ENCODE data around the gene FARP1. TPM values are rescaled to one million over a fixed set of nuclear protein-coding genes. Genes with fewer than 3 reads are reported as not detected.

Gene FARP1
- total RNA-seq, 1 donor from 2014 or later: 110 TPM

DNA sequence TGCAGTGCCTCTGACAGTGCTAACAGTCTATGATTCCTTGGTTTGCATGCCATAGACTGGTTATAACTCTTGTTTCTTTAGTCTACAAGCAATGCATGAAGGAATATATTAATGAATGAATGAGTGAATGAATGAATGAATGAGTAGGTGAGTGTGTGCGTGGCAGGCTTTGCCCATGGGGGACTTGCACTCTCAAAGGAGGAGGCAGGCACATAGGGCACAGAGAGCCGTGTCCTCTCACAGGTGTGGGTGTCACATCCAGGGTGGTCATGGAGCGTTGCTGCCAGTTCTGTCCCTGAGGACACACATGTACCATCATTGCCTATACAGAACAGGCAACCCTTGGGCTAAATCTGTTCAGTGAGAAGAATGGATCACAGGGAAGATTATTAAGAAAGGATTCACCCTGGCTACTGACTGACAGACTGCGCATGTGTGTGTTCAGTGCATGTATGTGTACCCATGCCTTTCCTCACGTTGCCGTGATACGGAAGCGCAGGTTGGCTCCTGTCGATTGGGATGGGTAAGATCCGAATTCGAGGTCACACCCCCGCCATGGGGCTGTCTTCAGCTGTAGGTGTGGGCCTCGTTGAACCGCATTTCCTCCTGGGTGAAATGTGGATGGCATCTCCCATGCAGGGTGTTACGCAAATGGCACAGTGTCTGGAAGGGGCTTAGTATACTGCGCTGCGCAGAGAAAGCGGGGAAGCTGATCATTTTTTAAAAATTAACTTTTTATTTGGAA is 272.6 kb downstream of the FARP1 start:
- H3K27me3 ChIP-seq (ENCODE audit: low read depth): no peaks in the 10 kb centered on the region
- peak overlapping the region; percentile 50 for H3K27ac ChIP-seq
- ATAC-seq: peak in 1 of 2 donors; percentile 28
- peaks cover 25% of the 10 kb centered on the region for H3K4me1 ChIP-seq
- no peak for DNase-seq
- peaks cover 24% of the 10 kb centered on the region for H3K36me3 ChIP-seq
- H3K9me3 ChIP-seq: peaks cover 4% of the 10 kb centered on the region
- TF ChIP-seq, protein P1, sequence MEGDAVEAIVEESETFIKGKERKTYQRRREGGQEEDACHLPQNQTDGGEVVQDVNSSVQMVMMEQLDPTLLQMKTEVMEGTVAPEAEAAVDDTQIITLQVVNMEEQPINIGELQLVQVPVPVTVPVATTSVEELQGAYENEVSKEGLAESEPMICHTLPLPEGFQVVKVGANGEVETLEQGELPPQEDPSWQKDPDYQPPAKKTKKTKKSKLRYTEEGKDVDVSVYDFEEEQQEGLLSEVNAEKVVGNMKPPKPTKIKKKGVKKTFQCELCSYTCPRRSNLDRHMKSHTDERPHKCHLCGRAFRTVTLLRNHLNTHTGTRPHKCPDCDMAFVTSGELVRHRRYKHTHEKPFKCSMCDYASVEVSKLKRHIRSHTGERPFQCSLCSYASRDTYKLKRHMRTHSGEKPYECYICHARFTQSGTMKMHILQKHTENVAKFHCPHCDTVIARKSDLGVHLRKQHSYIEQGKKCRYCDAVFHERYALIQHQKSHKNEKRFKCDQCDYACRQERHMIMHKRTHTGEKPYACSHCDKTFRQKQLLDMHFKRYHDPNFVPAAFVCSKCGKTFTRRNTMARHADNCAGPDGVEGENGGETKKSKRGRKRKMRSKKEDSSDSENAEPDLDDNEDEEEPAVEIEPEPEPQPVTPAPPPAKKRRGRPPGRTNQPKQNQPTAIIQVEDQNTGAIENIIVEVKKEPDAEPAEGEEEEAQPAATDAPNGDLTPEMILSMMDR (IDR thresholded peaks at IDR 0.05): no peak
- intact Hi-C loops (cut with DNase I): no loop called here
- no peak overlapping the region for H3K4me3 ChIP-seq

GRCh38 chr13:98416408-98416807 is 273.5 kb downstream of the FARP1 start:
- peak; percentile 82 for DNase-seq
- TF ChIP-seq, protein P1 (IDR thresholded peaks at IDR 0.05): no peak
- intact Hi-C loops (cut with DNase I): no loop called here
- Histone ChIP-seq H3K27ac (no peak overlapping the region), H3K36me3 (peaks cover 22% of the 10 kb centered on the region), H3K4me3 (no peak overlapping the region), H3K4me1 (peaks cover 21% of the 10 kb centered on the region), H3K27me3 (ENCODE audit: low read depth) (no peaks in the 10 kb centered on the region), H3K9me3 (peaks cover 4% of the 10 kb centered on the region)
- peak; percentile 90 to 93 for ATAC-seq

DNA sequence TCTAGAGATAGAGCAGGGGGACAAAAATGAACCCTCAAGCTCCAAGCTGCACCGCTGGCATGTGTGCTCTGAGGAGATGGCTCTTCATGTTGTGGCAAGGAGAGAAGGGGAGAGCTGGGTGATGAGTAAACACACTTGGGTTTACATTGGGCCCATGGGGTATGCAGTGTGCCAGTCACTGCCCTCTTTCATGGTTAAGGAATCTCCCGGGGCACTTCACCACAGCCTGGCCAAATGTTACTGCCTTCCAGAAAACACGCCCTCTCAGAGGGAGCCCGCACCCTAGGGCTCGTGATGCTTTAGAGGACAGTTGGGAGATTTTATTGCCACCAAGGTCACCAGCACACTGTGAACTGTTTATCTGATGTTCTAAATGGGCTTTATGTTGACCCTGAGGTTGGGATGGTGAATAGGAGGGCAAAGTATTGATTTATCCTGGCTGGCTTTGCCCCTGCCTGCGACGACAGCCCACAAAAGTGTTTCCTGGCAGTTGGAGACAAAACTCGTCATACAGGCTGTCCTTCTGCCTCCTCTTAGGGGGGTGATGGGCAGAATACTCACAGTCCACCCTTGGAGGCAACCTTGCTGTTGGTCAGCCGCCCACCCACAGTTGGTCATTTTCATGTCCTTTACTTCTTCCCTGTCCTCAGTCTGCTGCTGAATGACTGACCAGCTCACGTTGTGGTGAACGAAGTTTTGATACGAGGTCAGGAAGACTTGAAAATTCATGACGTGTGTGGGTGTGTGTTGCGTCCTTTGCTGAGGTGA is 277.1 kb downstream of the FARP1 start:
- Histone ChIP-seq H3K36me3 (peaks cover 23% of the 10 kb centered on the region), H3K9me3 (peaks cover 4% of the 10 kb centered on the region), H3K27me3 (ENCODE audit: low read depth) (no peaks in the 10 kb centered on the region), H3K4me3 (no peak overlapping the region), H3K27ac (peak overlapping the region; percentile 38), H3K4me1 (peaks cover 15% of the 10 kb centered on the region)
- DNase-seq: no peak
- ATAC-seq: peak; percentile 57 to 73
- intact Hi-C loops (cut with DNase I): no loop called here
- TF ChIP-seq, protein P1 (IDR thresholded peaks at IDR 0.05): no peak

DNA sequence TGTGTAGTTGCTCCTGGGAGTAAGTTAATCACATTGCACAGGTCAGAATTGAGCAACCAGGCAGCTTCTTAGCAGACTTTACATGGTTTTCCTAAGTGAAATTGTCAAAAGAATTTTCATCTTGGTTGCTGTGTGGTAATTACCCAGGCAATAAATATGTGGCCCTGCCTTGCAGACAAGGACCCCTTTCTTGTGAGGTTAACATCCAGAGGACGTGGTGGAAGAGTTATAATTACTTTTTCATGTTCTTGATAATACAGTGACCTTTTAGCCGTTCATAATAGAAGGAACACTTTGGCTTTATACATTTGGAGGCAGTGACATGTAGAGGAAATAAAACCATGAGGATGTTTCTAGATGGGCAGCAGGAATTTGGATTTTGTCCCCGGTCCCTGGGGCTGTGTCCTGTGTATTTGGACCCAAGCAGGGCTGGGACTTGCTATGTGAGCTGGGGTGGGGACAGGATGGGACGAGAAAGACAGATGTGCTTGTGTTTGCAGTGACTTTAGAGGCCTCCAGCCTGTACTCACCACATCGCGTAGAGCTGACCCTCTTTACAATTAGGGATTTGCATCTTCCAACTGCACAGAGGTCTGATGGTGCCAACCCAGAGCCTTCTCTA is 277.8 kb downstream of the FARP1 start:
- peaks cover 8% of the 10 kb centered on the region for H3K4me1 ChIP-seq
- H3K9me3 ChIP-seq: peaks cover 4% of the 10 kb centered on the region
- peak overlapping the region; percentile 38 for H3K27ac ChIP-seq
- intact Hi-C loops (cut with DNase I): no loop called here
- H3K4me3 ChIP-seq: no peak overlapping the region
- no peaks in the 10 kb centered on the region for H3K27me3 ChIP-seq (ENCODE audit: low read depth)
- peaks cover 26% of the 10 kb centered on the region for H3K36me3 ChIP-seq
- TF ChIP-seq, protein P1 (IDR thresholded peaks at IDR 0.05): no peak
- ATAC-seq (no peak), DNase-seq (no peak)

- DNase-seq (no peak), ATAC-seq (no peak)
- Histone ChIP-seq H3K4me1 (peaks cover 5% of the 10 kb centered on the region), H3K4me3 (no peak overlapping the region), H3K36me3 (peaks cover 39% of the 10 kb centered on the region), H3K9me3 (peaks cover 4% of the 10 kb centered on the region), H3K27ac (no peak overlapping the region), H3K27me3 (ENCODE audit: low read depth) (no peaks in the 10 kb centered on the region)
- intact Hi-C loops (cut with DNase I): no loop called here
- TF ChIP-seq, protein P1 (IDR thresholded peaks at IDR 0.05): no peak
Observed at GRCh38 chr13:98422046-98422445, 279.2 kb downstream of the FARP1 start.

Measured in lower lobe of right lung (tissue), 2 donors.